Suprapubic skin (tissue), 3 donors: ENCODE data around the gene COPS7A.

Experiments
- CTCF ChIP-seq, 2 donors: fragments of 200-600 bp in 1 of 2; fragments of 450-650 bp in 1 of 2; sonication (generic) in 1 of 2; IDR thresholded peaks; one replicate each; pipeline ENCODE4 v1.5.1; 2016 to 2019; ENCODE audit warnings: antibody characterized with exemption in 2 of 2, mild to moderate bottlenecking in 1 of 2, moderate library complexity in 1 of 2
- EP300 ChIP-seq: sonication (generic); formaldehyde crosslinking; IDR thresholded peaks from one replicate; pipeline ENCODE4 v1.6.1; 2017; ENCODE audit warnings: antibody characterized with exemption
- POLR2A ChIP-seq, 2 donors: fragments of 450-650 bp; IDR thresholded peaks; one replicate each; pipeline ENCODE4 v1.6.1; 2017; ENCODE audit warnings: antibody characterized with exemption in 2 of 2, mild to moderate bottlenecking in 2 of 2, moderate library complexity in 2 of 2

DNA sequence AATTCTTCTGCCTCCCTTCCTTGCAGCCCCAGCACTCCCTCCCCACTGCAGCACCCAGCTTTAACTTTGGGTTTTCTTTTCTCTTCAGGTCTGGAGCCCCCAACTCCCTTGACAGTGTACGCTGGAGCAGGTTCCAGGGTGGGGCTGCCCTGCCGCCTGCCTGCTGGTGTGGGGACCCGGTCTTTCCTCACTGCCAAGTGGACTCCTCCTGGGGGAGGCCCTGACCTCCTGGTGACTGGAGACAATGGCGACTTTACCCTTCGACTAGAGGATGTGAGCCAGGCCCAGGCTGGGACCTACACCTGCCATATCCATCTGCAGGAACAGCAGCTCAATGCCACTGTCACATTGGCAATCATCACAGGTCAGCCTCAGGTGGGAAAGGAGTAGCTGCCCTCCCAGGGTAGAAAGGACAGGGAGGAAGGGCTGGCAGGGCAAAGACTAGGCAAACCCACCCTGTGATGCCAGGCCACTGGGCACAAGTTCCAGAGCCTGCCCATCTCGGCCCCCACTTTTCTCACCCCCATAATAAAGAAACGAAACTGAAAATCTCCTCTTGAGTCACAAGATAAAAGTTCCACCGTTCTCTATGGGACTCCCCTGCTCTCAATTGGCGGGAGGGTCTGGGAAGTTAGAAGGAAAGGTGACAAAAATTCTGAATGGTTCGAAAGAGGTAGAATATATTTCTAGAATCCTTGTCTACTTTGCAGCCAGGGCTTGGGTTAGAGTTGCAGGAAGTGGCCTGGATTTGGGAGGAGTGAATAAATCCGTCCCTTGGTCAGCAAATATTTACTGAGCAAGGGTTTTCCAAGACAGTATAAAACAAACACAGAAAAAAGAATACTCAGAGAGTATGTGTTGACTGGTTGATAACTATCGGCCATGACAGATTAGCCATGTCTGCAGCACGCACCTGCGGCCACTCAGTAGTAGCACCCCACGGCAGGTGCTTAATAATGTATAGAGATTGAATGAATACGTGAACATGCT is 51.6 kb downstream of the COPS7A start:
- TF ChIP-seq CTCF (IDR thresholded peaks at IDR 0.05) (no peak), EP300 (no peak), POLR2A (IDR thresholded peaks at IDR 0.05) (no peak)
